ENCODE measurements around the gene ASPHD1.
"Not testable (repeated sequence)": the region's sequence is repeated elsewhere in the genome, so short reads cannot be mapped to it uniquely, and the experiment has no call there.

The ASPHD1 gene

GRCh38 chr16:29908719-29909220, 8.5 kb downstream of the ASPHD1 start:
- DNase-seq (ENCODE audit: low read depth) = no peak

GRCh38 chr16:29909391-29909790, 9.1 kb downstream of the ASPHD1 start:
- peak; percentile 62 for DNase-seq (ENCODE audit: low read depth)

GRCh38 chr16:29909851-29910250, 9.6 kb downstream of the ASPHD1 start:
- DNase-seq (ENCODE audit: low read depth) = not testable (repeated sequence)

DNA sequence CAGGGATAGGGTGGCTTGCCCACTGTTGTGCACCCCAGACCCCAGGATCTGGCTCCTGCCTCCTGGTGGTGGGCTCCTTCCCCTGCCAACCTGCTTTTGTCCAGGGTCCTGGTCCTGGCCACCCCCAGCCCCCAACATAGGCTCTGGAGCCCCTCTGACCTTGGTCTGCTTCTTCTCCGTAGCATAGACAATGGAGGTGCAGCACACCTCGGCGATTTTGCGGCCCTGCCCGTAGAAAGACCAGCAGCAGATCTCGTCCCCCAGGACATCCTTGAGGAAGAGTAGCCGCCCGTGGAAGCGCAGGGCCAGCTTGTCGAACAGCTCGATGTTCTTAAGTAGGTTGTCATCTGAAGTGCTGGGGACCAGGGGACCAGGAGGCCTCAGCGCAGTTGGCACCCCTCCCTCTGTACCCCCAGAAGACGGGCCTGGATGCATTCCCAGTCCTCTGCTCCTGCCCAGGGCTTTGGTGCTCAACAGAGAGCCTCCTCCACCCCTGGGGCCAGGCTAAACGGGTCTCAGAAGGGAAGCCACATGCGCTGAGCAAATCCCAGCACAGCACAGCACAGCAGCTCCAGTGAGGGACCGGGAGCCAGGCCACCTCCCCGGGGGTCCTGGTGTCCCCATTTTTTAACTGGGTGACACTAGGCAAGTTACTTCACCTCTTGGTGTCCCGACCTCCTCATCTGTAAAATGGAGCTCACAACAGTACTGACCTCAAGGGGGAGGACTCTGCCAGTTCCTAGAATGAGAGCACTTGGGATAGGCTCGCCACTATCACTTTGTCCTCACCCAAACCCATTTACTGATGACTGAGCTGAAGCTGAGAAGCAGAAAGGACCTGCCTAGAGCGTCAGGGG, 10.8 kb downstream of the ASPHD1 start:
- no peak for DNase-seq (ENCODE audit: low read depth)

GRCh38 chr16:29911676-29912010, 11.4 kb downstream of the ASPHD1 start:
- no peak for DNase-seq (ENCODE audit: low read depth)

- DNase-seq (ENCODE audit: low read depth) = no peak
Measured at GRCh38 chr16:29912087-29912486, 11.8 kb downstream of the ASPHD1 start.

DNA sequence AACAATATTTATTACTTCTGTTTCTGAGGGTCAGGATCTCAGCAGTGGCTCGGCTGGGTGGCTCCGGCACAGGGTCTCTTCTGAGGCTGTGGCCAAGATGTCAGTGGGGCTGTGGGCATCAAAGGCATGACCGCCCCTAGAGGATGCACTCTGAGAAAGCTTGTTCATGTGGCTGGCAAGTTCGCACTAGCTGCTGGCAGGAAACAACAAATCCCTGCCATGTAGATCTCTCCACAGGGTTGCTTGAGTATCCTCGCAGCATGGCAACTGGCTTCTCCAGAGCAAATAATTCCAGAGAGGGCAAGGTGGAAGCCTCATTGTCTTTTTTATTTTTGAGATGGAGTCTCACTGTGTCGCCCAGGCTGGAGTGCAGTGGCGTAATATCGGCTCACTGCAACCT, 13.2 kb downstream of the ASPHD1 start:
- DNase-seq (ENCODE audit: low read depth) = no peak

DNA sequence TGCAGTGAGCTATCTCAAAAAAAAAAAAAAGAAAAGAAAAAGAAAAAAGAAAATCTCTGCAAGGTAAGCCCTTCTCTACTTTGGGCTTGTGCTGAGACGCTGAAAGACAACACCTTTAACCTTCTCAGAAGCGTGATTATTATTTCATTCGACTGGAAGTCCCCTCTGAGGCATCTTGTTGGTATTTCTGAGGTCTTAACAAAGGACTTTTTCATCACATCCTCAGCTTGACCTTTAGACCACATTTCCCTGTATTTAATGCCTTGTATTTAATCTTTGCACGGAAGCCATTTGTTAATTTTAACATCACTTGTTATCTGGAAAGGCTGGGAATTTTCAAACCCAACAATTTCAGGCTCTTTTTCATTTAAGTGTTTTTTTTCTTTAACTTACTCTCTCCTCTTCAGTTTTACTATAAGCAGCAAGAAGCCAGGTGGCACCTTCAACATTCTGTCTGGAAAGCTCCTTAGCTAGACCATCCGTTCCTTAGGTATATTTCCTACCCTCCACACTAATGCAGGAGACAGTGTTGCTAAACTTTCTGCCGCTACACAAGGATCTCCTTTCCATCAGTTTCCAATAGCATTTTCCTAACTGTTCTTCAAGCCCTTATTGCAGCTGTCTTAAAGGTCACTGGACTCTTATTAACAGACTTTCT, 15.4 kb downstream of the ASPHD1 start:
- no peak for DNase-seq (ENCODE audit: low read depth)

GRCh38 chr16:29916979-29917378, 16.7 kb downstream of the ASPHD1 start:
- DNase-seq (ENCODE audit: low read depth) = no peak

- DNase-seq (ENCODE audit: low read depth) = no peak
Measured at GRCh38 chr16:29920288-29921033, 20.2 kb downstream of the ASPHD1 start.

DNA sequence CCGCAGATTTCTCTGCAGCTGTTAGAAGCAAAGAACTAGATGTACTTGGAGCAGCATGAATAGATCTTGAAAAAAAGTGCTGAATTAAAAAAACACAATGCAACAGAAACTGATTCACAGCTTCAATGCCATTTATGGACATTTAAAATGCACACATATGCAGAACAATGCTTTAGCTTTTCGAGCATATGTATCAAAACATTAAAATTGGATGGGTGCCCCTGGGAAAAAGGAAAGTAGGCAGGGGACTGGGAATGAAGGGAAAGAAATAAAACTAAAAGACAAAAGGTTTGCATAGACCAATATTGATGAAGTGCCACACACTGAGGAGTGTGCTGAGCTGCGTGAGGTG, 20.7 kb downstream of the ASPHD1 start:
- no peak for DNase-seq (ENCODE audit: low read depth)

- no peak for DNase-seq (ENCODE audit: low read depth)
Measured at GRCh38 chr16:29922326-29922725, 22.0 kb downstream of the ASPHD1 start.

DNA sequence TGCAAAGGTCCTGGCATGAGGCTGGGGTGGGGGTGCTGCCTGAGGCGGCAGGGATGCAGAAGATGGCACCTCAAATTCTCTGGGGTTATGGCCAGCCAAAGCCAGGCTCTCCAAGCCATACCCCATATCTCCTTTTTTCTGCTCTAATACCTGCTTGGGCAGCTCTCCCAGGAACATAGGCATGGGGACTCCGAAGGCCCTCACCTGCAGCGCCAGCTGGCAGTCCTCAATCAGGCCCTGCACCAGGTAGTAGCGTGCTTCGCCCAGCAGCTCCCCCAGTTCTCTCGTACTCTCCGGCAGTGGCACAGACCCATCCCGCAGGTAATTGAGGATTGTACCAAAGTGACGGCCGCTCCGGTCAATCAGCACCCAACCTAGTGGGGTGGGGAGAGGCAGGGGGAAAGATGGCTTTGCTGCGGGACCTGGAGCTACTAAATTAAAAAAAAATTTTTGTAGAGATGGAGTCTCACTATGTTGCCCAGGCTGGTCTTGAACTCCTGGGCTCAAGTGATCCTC, 22.8 kb downstream of the ASPHD1 start:
- DNase-seq (ENCODE audit: low read depth) = no peak

DNA sequence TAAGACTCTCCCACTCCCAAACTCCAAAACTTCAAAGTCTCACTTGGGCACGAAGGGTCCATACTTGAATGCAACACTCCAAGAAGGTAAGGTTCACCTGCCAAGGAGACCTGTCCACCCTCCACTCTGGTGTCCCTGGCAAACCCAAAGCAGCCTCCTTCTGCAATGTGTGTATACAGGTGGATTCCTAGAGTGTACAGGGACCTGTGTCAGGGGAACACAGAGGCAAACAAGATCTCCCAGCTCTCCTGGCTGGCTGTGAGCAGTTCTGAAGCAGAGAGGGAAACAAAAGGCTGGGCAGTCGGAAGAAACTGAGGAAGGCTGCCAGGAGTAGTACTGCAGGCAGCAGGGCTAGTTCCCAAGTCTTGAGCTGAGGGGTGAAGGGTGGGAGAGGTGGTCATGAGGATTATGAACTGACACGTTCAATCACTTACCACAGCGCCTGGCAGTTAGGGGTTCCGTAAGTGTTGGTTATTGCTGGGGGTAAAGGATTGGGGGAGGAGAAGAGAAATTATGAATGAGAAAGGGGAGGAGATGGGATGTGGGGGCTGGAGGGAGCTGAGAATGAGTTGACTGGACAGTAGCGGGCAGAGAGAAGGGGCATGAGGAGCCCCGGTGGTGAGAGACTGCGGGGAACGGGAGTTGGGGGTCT, 24.9 kb downstream of the ASPHD1 start:
- DNase-seq (ENCODE audit: low read depth) = no peak

DNA sequence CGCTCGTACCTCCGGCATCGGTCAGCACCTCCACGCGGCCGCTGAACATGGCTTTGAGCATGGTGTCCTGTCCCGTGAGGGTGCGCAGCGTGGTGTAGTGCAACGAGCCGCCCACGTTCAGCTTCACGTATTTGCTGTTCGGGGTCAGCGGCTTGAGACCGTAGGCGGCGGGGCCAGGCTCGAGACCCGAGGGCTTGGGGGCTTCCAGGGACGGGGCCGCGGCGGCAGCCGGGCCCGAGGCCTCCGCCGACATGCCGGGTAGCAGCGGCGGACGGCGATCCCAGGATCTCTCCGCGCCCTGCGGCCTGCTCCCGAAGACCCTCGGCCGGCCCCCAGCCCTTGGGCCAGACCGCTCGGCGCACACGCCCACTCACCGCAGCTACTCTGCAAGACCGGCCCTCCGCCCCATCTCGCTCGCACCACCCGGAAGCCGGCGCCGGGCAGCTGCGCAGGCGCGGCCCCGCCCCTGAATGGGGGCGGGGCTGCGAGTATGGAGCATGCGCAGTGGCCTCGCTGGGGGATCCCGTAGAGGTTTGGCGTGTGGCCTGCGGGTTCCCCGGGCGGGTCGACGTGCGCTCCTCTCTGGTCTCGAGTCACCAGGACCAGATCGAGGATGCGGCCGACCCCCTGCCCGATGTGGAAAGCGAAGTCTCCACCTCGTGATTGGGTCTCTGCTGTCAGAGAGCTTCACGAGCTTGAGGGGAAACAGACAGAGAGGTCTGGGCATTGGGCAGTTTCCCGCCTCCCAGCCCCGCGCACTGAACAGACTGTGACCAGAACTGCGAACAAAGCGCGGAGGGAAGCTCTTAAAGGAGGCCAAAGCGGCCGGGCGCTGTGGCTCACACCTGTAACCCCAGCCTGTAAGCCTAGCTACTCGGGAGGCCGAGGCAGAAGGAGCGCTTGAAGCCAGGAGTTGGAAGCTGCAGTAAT, 25.8 kb downstream of the ASPHD1 start, which contains the start of gene KCTD13:
KCTD13 (minus strand) TSS at position 446 of the 930 bp plus-strand sequence; CDS start at position 253, 193 bp downstream.
- peak; percentile 63 for DNase-seq (ENCODE audit: low read depth)

GRCh38 chr16:29926711-29927052, 26.4 kb downstream of the ASPHD1 start:
- DNase-seq (ENCODE audit: low read depth) = no peak

DNA sequence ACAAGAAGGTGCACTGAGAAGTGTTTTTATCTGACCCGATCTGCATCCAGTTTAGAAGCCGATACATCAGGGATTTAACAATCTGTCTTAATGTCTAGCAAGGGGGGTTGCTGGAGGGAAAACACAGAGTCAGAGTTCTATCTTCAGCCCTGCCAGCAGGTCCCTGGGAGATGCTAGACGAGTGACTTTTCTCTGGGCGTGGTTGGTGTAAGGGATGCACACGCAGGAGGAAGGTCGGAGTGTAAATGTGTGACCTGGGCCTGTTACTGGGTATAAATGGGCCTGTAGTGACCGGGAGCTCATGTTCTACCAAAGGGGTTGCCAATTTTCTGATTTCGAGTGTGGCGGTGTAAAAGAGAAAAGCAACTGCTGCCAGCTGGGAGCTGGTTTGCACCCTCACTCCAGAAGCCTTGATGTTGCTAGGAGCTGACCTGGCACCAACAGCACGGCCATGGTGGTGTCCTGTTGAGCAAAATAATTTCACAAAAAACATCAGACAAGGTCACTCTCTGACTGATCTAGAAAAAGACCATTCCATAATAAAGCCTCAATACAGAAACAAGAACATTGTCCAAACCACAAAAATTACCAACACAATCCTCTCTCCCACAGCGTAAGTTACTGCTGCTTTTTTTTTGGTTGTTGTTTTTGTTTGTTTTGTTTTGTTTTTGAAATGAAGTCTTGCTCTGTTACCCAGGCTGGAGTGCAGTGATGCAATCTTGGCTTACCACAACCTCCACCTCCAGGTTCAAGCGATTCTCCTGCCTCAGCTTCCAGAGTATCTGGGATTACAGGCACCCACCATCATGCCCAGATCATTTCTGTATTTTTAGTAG, 27.0 kb downstream of the ASPHD1 start:
- peak; percentile 50 for DNase-seq (ENCODE audit: low read depth)

- not testable (repeated sequence) for DNase-seq (ENCODE audit: low read depth)
Measured at GRCh38 chr16:29931750-29932149, 31.5 kb downstream of the ASPHD1 start.

- DNase-seq (ENCODE audit: low read depth) = peak; percentile 24
Measured at GRCh38 chr16:29940656-29941055, 40.4 kb downstream of the ASPHD1 start.

All from fibroblast of gingiva (primary cell).